K562 (cell line): ENCODE results near the gene GHITM. TPM values are rescaled to one million over a fixed set of nuclear protein-coding genes. Genes with fewer than 3 reads are reported as not detected.

ENCODE experiments used
- ATAC-seq: fragments of 200-7000 bp; cut with Tn5 transposase; 3 replicates; pipeline ENCODE4 v1.9.1; 2020; ENCODE audit warnings: moderate library complexity
- BruUV-seq: library from RNA; stranded (reverse); fragments of 400-500 nt; replicated peaks from 2 replicates; lab custom pipeline; 2021; lab: Mats Ljungman, UMichigan
- CTCF ChIA-PET: fragments of 300-600 bp; formaldehyde crosslinking; extraction: SDS; loops from one replicate; lab custom pipeline; 2021; ENCODE audit warnings: low intra/inter-chr PET ratio; lab: Yijun Ruan, JAX
- POLR2A ChIA-PET: fragments of 300-600, 350-650 bp; sonication (Branson Sonifier 250); formaldehyde crosslinking; extraction: SDS; loops from one replicate; lab custom pipeline; 2021; ENCODE audit warnings: antibody characterized with exemption, inconsistent platforms; lab: Yijun Ruan, JAX
- DNase-seq, 4 experiments: peaks; one replicate each; pipeline versions ENCODE4 v3.0.0 to v3.0.0-alpha.2; 2011 to 2018; ENCODE audit warnings: low spot score in 3 of 4, mixed read lengths in 3 of 4; ENCODE audit errors: extremely low read depth in 1 of 4
- FAIRE-seq: peaks from 2 replicates; lab custom pipeline; 2011; peaks lifted over from hg19 to GRCh38; lab: Jason Lieb, UNC
- H2AFZ ChIP-seq: 2 replicates; pipeline ENCODE4 v1.6.0; 2011; ENCODE audit warnings: low read depth, low read length, control low read depth, inconsistent platforms
- H3K27ac ChIP-seq: fragments of 200-600 bp; 3 replicates; pipeline ENCODE4 v1.8.0; 2011; ENCODE audit warnings: low read depth, mild to moderate bottlenecking, control low read depth, inconsistent platforms, low read length, moderate library complexity, mixed read lengths; ENCODE audit errors: extremely low read depth
- H3K27me3 ChIP-seq, 2 experiments: fragments of 300-600 bp in 1 of 2; 2 replicates in 1 of 2; 3 replicates in 1 of 2; pipeline versions ENCODE4 v1.6.0 to v1.8.0; 2011; ENCODE audit warnings: inconsistent platforms in 2 of 2, low read length in 2 of 2, mild to moderate bottlenecking in 1 of 2, mixed read lengths in 1 of 2, moderate library complexity in 1 of 2; ENCODE audit not compliant: control insufficient read depth in 2 of 2, insufficient read depth in 2 of 2
- H3K36me3 ChIP-seq: fragments of 300-600 bp; 3 replicates; pipeline ENCODE4 v1.8.0; 2011; ENCODE audit warnings: mild to moderate bottlenecking, low read length, inconsistent platforms; ENCODE audit not compliant: control insufficient read depth, insufficient read depth
- H3K4me1 ChIP-seq, 2 experiments: fragments of 200-600 bp in 1 of 2; replicated peaks in 1 of 2; 2 replicates in 1 of 2; 3 replicates in 1 of 2; pipeline versions ENCODE4 v1.5.1 to v1.8.0; 2011; ENCODE audit warnings: inconsistent platforms in 2 of 2, low read length in 2 of 2, mild to moderate bottlenecking in 1 of 2, mixed read lengths in 1 of 2, moderate library complexity in 1 of 2; ENCODE audit not compliant: control insufficient read depth in 2 of 2, insufficient read depth in 2 of 2
- H3K4me2 ChIP-seq: 2 replicates; pipeline ENCODE4 v1.6.1; 2011; ENCODE audit warnings: low read length, control low read depth, inconsistent platforms, mixed read lengths; ENCODE audit not compliant: insufficient read depth
- H3K4me3 ChIP-seq: fragments of 200-600 bp; sonication (generic), shearing (Covaris generic); 2 replicates; pipeline ENCODE4 v1.5.1; 2016; ENCODE audit warnings: control low read depth, inconsistent platforms
- H3K79me2 ChIP-seq: fragments of 200-600 bp; 3 replicates; pipeline ENCODE4 v1.8.0; 2011; ENCODE audit warnings: low read length, inconsistent platforms; ENCODE audit not compliant: control insufficient read depth, insufficient read depth
- H3K9ac ChIP-seq, 2 experiments: 2 replicates each; pipeline versions ENCODE4 v1.6.0 to v1.6.1; 2011; ENCODE audit warnings: low read depth in 2 of 2, low read length in 2 of 2, control low read depth in 1 of 2, inconsistent platforms in 1 of 2, mild to moderate bottlenecking in 1 of 2, mixed read lengths in 1 of 2; ENCODE audit not compliant: insufficient read depth in 1 of 2
- H3K9me1 ChIP-seq: one replicate; pipeline ENCODE4 v1.6.0; 2011; ENCODE audit warnings: inconsistent platforms, mild to moderate bottlenecking, low read length, moderate library complexity; ENCODE audit not compliant: control insufficient read depth, insufficient read depth
- H3K9me3 ChIP-seq: replicated peaks from 2 replicates; pipeline ENCODE4 v1.5.1; 2011; ENCODE audit warnings: low read depth, low read length, inconsistent platforms; ENCODE audit not compliant: control insufficient read depth, insufficient read depth
- H4K20me1 ChIP-seq: replicated peaks from 2 replicates; pipeline ENCODE4 v1.6.1; 2011; ENCODE audit warnings: low read length, inconsistent platforms, mixed read lengths; ENCODE audit not compliant: control insufficient read depth, insufficient read depth
- CBX3 ChIP-seq, 2 experiments: IDR thresholded peaks; 1 replicate in 1 of 2; 2 replicates in 1 of 2; pipeline ENCODE4 v1.6.1; 2012; ENCODE audit warnings: inconsistent platforms in 2 of 2, low read length in 2 of 2, borderline replicate concordance in 1 of 2, control low read depth in 1 of 2
- ERF ChIP-seq: fragments of 450-650 bp; formaldehyde crosslinking; IDR thresholded peaks from 2 replicates; pipeline ENCODE4 v1.4.0; 2020; ENCODE audit warnings: mild to moderate bottlenecking, mixed read lengths
- GABPB2 ChIP-seq: fragments of 250-450 bp; sonication (Bioruptor Pico); conservative IDR thresholded peaks from 2 replicates; pipeline ENCODE4 v1.5.1; 2021; ENCODE audit warnings: mild to moderate bottlenecking
- HLTF ChIP-seq: fragments of 450-650 bp; IDR thresholded peaks from 2 replicates; pipeline ENCODE4 v1.6.1; 2016
- MAZ ChIP-seq, 2 experiments: fragments of 450-650 bp in 1 of 2; sonication (generic) in 1 of 2; formaldehyde crosslinking; IDR thresholded peaks in 1 of 2; conservative IDR thresholded peaks in 1 of 2; 2 replicates each; pipeline versions ENCODE4 v1.4.0 to v1.5.0; 2020; ENCODE audit warnings: mild to moderate bottlenecking in 1 of 2, missing genetic modification reagents in 1 of 2
- MTA1 ChIP-seq: fragments of 450-650 bp; IDR thresholded peaks from 2 replicates; pipeline ENCODE4 v1.6.1; 2017; ENCODE audit warnings: borderline replicate concordance
- NEUROD1 ChIP-seq: fragments of 150-350 bp; IDR thresholded peaks from 2 replicates; pipeline ENCODE4 v1.6.1; 2014; ENCODE audit warnings: borderline replicate concordance, low read length, low read depth; ENCODE audit not compliant: partially characterized antibody
- PHF21A ChIP-seq: fragments of 450-650 bp; IDR thresholded peaks from 2 replicates; pipeline ENCODE4 v1.6.1; 2017; ENCODE audit warnings: low read depth, borderline replicate concordance
- POLR2AphosphoS5 ChIP-seq: IDR thresholded peaks from 2 replicates; pipeline ENCODE4 v1.6.1; 2011; ENCODE audit warnings: mild to moderate bottlenecking, low read depth, low read length, moderate library complexity; ENCODE audit not compliant: control insufficient read depth, insufficient read depth
- POLR3G ChIP-seq: IDR thresholded peaks from 2 replicates; pipeline ENCODE4 v1.6.1; 2011; ENCODE audit not compliant: insufficient read length, insufficient replicate concordance; ENCODE audit errors: extremely low read depth
- SETDB1 ChIP-seq: IDR thresholded peaks from one replicate; pipeline ENCODE4 v1.6.1; 2012; ENCODE audit warnings: low read length, control low read depth, inconsistent platforms
- USF1 ChIP-seq: sonication (generic); formaldehyde crosslinking; IDR thresholded peaks from 2 replicates; pipeline ENCODE4 v1.9.0; 2022; ENCODE audit warnings: mild to moderate bottlenecking, missing genetic modification reagents
- ZBTB11 ChIP-seq, 3 experiments: fragments of 200-800 bp in 1 of 3; fragments of 250-450 bp in 1 of 3; fragments of 450-650 bp in 1 of 3; sonication (Bioruptor Pico) in 1 of 3; sonication (Bioruptor generic) in 1 of 3; formaldehyde crosslinking in 1 of 3; IDR thresholded peaks; 2 replicates each; pipeline versions ENCODE4 v1.6.1 to v1.8.0; 2016 to 2022; ENCODE audit warnings: mild to moderate bottlenecking in 2 of 3, missing genetic modification characterization in 2 of 3, missing compliant biosample characterization in 1 of 3, moderate library complexity in 1 of 3
- ZC3H4 ChIP-seq: sonication (generic); formaldehyde crosslinking; IDR thresholded peaks from 2 replicates; pipeline ENCODE4 v1.9.0; 2021; ENCODE audit warnings: missing genetic modification reagents, borderline replicate concordance
- WGBS: fragments of 100-300 bp; shearing (Covaris generic); methylation state at CpG from one replicate; pipeline ENCODE4 v1.1.6; 2016; ENCODE audit warnings: low coverage, mixed read lengths; ENCODE audit not compliant: insufficient coverage; ENCODE audit errors: missing lambda C conversion rate; 5-methylcytosine and 5-hydroxymethylcytosine counted together
- in situ Hi-C: fragments of 300-500 bp; cut with MboI; formaldehyde crosslinking; loops from 4 replicates; pipeline ENCODE4 v1.15.0; 2018; ENCODE audit warnings: inconsistent platforms, mixed read lengths
- intact Hi-C: fragments of 100-400 bp; cut with micrococcal nuclease; formaldehyde crosslinking; loops from 2 replicates; pipeline ENCODE4 v1.14.2; 2022
- polyA plus RNA-seq, 8 experiments: library from polyadenylated mRNA; depleted of rRNA in 4 of 8; stranded (reverse) in 5 of 8; unstranded in 3 of 8; fragments of >200 nt; fragmentation: Nextera tagmentation in 2 of 8; fragmentation: Illumina TruSeq in 1 of 8; extraction: Ambion mirVana in 2 of 8; extraction: Trizol in 1 of 8; gene quantifications; 2 replicates each; pipeline versions ENCODE4 v1.2.1 to v1.2.3, GENCODE V29; 2011 to 2014; ENCODE audit warnings: inconsistent platforms in 1 of 8, missing spikeins in 1 of 8
- total RNA-seq, 7 experiments: library from RNA; depleted of rRNA in 6 of 7; stranded (reverse); fragments of >200 nt in 6 of 7; fragmentation: Illumina TruSeq in 2 of 7; extraction: Trizol in 2 of 7; gene quantifications; 2 replicates each; pipeline versions ENCODE4 v1.2.1 to v1.2.3, GENCODE V29; 2011 to 2021; ENCODE audit warnings: low replicate concordance in 1 of 7
- TF ChIP-seq, protein P1 (sequence below), 3 experiments: fragments of 200-800 bp in 1 of 3; sonication (Bioruptor generic) in 1 of 3; sonication (generic) in 1 of 3; formaldehyde crosslinking in 1 of 3; IDR thresholded peaks; 2 replicates each; pipeline versions ENCODE4 v1.6.1 to v1.8.0; 2016 to 2022; ENCODE audit warnings: mild to moderate bottlenecking in 2 of 3, missing compliant biosample characterization in 2 of 3, missing genetic modification characterization in 2 of 3, missing genetic modification reagents in 1 of 3
- TF ChIP-seq, protein P2 (sequence below): fragments of 450-650 bp; IDR thresholded peaks from 2 replicates; pipeline ENCODE4 v1.6.1; 2016; ENCODE audit warnings: missing biosample characterization, missing genetic modification characterization

GHITM gene
- total and polyA plus RNA-seq, 9 of the 15 experiments (the other 6 are each of a cell fraction or from before 2014, with no cell fraction given): 322 to 1,258 (median 386) TPM

DNA sequence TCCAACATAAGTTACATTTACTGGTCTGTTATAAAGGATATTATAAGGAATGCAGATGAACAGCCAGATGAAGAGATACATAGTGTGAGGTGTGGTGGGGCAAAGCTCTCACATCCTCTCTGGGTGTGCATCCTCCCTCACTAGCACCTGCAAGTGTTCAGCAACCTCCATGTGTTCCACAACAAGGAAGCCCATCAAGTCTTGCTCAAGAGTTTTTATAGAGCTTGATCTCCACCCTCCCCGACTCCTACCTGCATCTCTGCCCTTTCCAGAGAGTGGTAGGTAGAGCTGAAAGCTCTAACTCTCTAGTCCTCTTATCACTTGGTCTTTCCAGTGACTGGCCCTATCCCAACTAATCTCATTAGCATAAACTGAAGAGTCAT, 12.5 kb upstream of the GHITM start:
- in situ Hi-C loops (no loop called here), intact Hi-C loops (loop anchor here (1.0 to 5.0 kb wide), 3 partner anchors 79 to 411 kb away; no protein-coding TSS in a partner anchor)
- Histone ChIP-seq H4K20me1 (no peaks in the 10 kb centered on the region), H3K9me1 (no peaks in the 10 kb centered on the region), H3K36me3 (no peaks in the 10 kb centered on the region), H3K4me1 (no peaks in the 10 kb centered on the region), H3K4me3 (no peak overlapping the region), H3K79me2 (no peaks in the 10 kb centered on the region), H3K4me2 (no peak overlapping the region), H3K27ac (no peak overlapping the region), H3K27me3 (peaks cover 0 to 4% of the 10 kb centered on the region in 2 experiments; a peak in 3 of 5 replicates), H3K9me3 (no peaks in the 10 kb centered on the region), H3K9ac (no peak overlapping the region), H2AFZ (no peak overlapping the region)
- ATAC-seq (no peak), DNase-seq (no peak), FAIRE-seq (no peak)
- BruUV-seq: no TSS peak
- ChIA-PET CTCF (interaction anchor here (3.1 kb wide), 1 partner anchor 79 kb away, joined by 19 read pairs; no protein-coding TSS in a partner anchor), POLR2A (interaction anchor here (0.6 to 2.0 kb wide), 4 partner anchors 10 to 14 kb away, joined by 3 to 6 read pairs (median 4); partner anchors contain the start of gene GHITM)
- 0% methylated on average over 1 of the region's 1 CpG for WGBS
- TF ChIP-seq USF1 (CRISPR knock-in tag): no peak
- no peak for TF ChIP-seq ZC3H4
- no peak for TF ChIP-seq HLTF
- TF ChIP-seq ERF (CRISPR knock-in tag): no peak
- TF ChIP-seq NEUROD1: no peak
- TF ChIP-seq ZBTB11 (CRISPR knock-in tag; IDR thresholded peaks at IDR 0.05): no peak
- TF ChIP-seq PHF21A: no peak
- TF ChIP-seq POLR3G: no peak
- no peak for TF ChIP-seq MTA1
- TF ChIP-seq, protein P1, sequence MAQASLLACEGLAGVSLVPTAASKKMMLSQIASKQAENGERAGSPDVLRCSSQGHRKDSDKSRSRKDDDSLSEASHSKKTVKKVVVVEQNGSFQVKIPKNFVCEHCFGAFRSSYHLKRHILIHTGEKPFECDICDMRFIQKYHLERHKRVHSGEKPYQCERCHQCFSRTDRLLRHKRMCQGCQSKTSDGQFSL (CRISPR knock-in tag; IDR thresholded peaks at IDR 0.05): no peak
- TF ChIP-seq, protein P1 (tag; IDR thresholded peaks at IDR 0.05): no peak
- TF ChIP-seq GABPB2: no peak
- TF ChIP-seq POLR2AphosphoS5: no peak
- no peak for TF ChIP-seq SETDB1
- TF ChIP-seq, protein P2, sequence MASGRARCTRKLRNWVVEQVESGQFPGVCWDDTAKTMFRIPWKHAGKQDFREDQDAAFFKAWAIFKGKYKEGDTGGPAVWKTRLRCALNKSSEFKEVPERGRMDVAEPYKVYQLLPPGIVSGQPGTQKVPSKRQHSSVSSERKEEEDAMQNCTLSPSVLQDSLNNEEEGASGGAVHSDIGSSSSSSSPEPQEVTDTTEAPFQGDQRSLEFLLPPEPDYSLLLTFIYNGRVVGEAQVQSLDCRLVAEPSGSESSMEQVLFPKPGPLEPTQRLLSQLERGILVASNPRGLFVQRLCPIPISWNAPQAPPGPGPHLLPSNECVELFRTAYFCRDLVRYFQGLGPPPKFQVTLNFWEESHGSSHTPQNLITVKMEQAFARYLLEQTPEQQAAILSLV (tag): no peak
- TF ChIP-seq MAZ (CRISPR knock-in tag; conservative IDR thresholded peaks at IDR 0.05 in 1 of 2, IDR thresholded peaks at IDR 0.05 in 1 of 2): no peak
- TF ChIP-seq CBX3 (IDR thresholded peaks at IDR 0.05; ENCODE audit: borderline replicate concordance in 1 of 2, low read length in 2 of 2): no peak
